HepG2 (cell line): ENCODE results near the gene USP32. TPM values are rescaled to one million over a fixed set of nuclear protein-coding genes. Genes with fewer than 3 reads are reported as not detected.

Experiments used
- EED ChIP-seq: sonication (generic); formaldehyde crosslinking; IDR thresholded peaks from 2 replicates; pipeline ENCODE4 v1.5.0; 2020; ENCODE audit warnings: mild to moderate bottlenecking, missing genetic modification reagents
- HNRNPK ChIP-seq: fragments of 200-400 bp; formaldehyde crosslinking; IDR thresholded peaks from 2 replicates; pipeline ENCODE4 v1.6.1; 2018; ENCODE audit warnings: low read length, low read depth, moderate library complexity, mild to moderate bottlenecking; ENCODE audit not compliant: poor library complexity, severe bottlenecking
- JARID2 ChIP-seq: sonication (generic); formaldehyde crosslinking; IDR thresholded peaks from 2 replicates; pipeline ENCODE4 v1.8.1; 2023; ENCODE audit warnings: missing genetic modification reagents, inconsistent platforms; ENCODE audit not compliant: insufficient replicate concordance
- JDP2 ChIP-seq: sonication (generic); formaldehyde crosslinking; IDR thresholded peaks from 2 replicates; pipeline ENCODE4 v1.8.1; 2022; ENCODE audit warnings: missing genetic modification reagents, borderline replicate concordance
- KLF11 ChIP-seq: IDR thresholded peaks from 2 replicates; pipeline ENCODE4 v1.6.1; 2016; ENCODE audit warnings: missing compliant biosample characterization
- NR2F6 ChIP-seq, 2 experiments: IDR thresholded peaks; 2 replicates each; pipeline ENCODE4 v1.6.1; 2016; ENCODE audit warnings: antibody characterized with exemption in 1 of 2, mild to moderate bottlenecking in 1 of 2
- NRL ChIP-seq: sonication (generic); formaldehyde crosslinking; IDR thresholded peaks from 2 replicates; pipeline ENCODE4 v1.5.0; 2020; ENCODE audit warnings: missing genetic modification reagents, mild to moderate bottlenecking, moderate library complexity, borderline replicate concordance
- RBAK ChIP-seq: sonication (generic); formaldehyde crosslinking; IDR thresholded peaks from 2 replicates; pipeline ENCODE4 v1.5.1; 2020; ENCODE audit warnings: mild to moderate bottlenecking, missing genetic modification reagents
- RXRA ChIP-seq: sonication (generic); formaldehyde crosslinking; IDR thresholded peaks from 2 replicates; pipeline ENCODE4 v1.5.1; 2020; ENCODE audit warnings: missing genetic modification reagents
- SATB2 ChIP-seq: sonication (generic); formaldehyde crosslinking; IDR thresholded peaks from 2 replicates; pipeline ENCODE4 v1.5.0; 2020; ENCODE audit warnings: missing genetic modification reagents
- TBL1XR1 ChIP-seq: fragments of 150-350 bp; IDR thresholded peaks from 2 replicates; pipeline ENCODE4 v1.6.1; 2014; ENCODE audit warnings: borderline replicate concordance, low read length; ENCODE audit not compliant: partially characterized antibody
- TRIM24 ChIP-seq: sonication (generic); formaldehyde crosslinking; IDR thresholded peaks from 2 replicates; pipeline ENCODE4 v1.8.0; 2022; ENCODE audit warnings: mild to moderate bottlenecking, missing genetic modification reagents
- ZNF253 ChIP-seq: sonication (generic); formaldehyde crosslinking; IDR thresholded peaks from 2 replicates; pipeline ENCODE4 v1.8.0; 2022; ENCODE audit warnings: mild to moderate bottlenecking, missing genetic modification reagents, borderline replicate concordance
- ZNF282 ChIP-seq: fragments of 450-650 bp; IDR thresholded peaks from 2 replicates; pipeline ENCODE4 v1.6.1; 2018; ENCODE audit not compliant: partially characterized antibody
- ZNF292 ChIP-seq: sonication (generic); formaldehyde crosslinking; IDR thresholded peaks from 2 replicates; pipeline ENCODE4 v1.8.1; 2022; ENCODE audit warnings: mild to moderate bottlenecking, low read depth, missing genetic modification reagents, borderline replicate concordance
- ZNF558 ChIP-seq: sonication (generic); formaldehyde crosslinking; IDR thresholded peaks from 2 replicates; pipeline ENCODE4 v1.9.0; 2022; ENCODE audit warnings: mild to moderate bottlenecking, missing genetic modification reagents, borderline replicate concordance
- ZNF562 ChIP-seq: sonication (generic); formaldehyde crosslinking; IDR thresholded peaks from 2 replicates; pipeline ENCODE4 v1.8.0; 2022; ENCODE audit warnings: missing genetic modification reagents, borderline replicate concordance
- ZNF75D ChIP-seq: sonication (generic); formaldehyde crosslinking; IDR thresholded peaks from 2 replicates; pipeline ENCODE4 v1.8.1; 2023; ENCODE audit warnings: missing genetic modification reagents, mild to moderate bottlenecking, borderline replicate concordance
- ZNF782 ChIP-seq: sonication (generic); formaldehyde crosslinking; IDR thresholded peaks from 2 replicates; pipeline ENCODE4 v1.4.0; 2020; ENCODE audit warnings: missing genetic modification reagents, mild to moderate bottlenecking, borderline replicate concordance
- ZNF850 ChIP-seq: sonication (generic); formaldehyde crosslinking; conservative IDR thresholded peaks from 2 replicates; pipeline ENCODE4 v1.9.0; 2021; ENCODE audit warnings: mild to moderate bottlenecking, missing genetic modification reagents
- polyA plus RNA-seq, 8 experiments: library from polyadenylated mRNA; depleted of rRNA in 3 of 8; stranded (reverse) in 7 of 8; unstranded in 1 of 8; fragments of >200 nt; fragmentation: Illumina TruSeq in 4 of 8; extraction: Trizol in 4 of 8; gene quantifications; 2 replicates each; pipeline versions ENCODE4 v1.2.1 to v1.2.3, GENCODE V29; 2011 to 2016; ENCODE audit warnings: low read depth in 4 of 8, missing spikeins in 1 of 8, mixed read lengths in 1 of 8; ENCODE audit not compliant: insufficient read depth in 1 of 8
- total RNA-seq, 5 experiments: library from RNA; depleted of rRNA; stranded (reverse); fragments of >200 nt; fragmentation: Illumina TruSeq; extraction: Trizol; gene quantifications; 2 replicates each; pipeline ENCODE4 v1.2.3, GENCODE V29; 2016; ENCODE audit warnings: low read depth in 1 of 5
- TF ChIP-seq, protein P1 (sequence below): sonication (generic); formaldehyde crosslinking; IDR thresholded peaks from 2 replicates; pipeline ENCODE4 v1.8.0; 2022; ENCODE audit warnings: low read depth, missing genetic modification reagents
- TF ChIP-seq, protein P2 (sequence below): sonication (generic); formaldehyde crosslinking; IDR thresholded peaks from 2 replicates; pipeline ENCODE4 v1.4.0; 2020; ENCODE audit warnings: missing genetic modification reagents
- TF ChIP-seq, protein P3 (sequence below): sonication (generic); formaldehyde crosslinking; IDR thresholded peaks from 2 replicates; pipeline ENCODE4 v1.4.0; 2020; ENCODE audit warnings: missing genetic modification reagents

USP32 gene
- total and polyA plus RNA-seq, 2 of the 13 experiments (the other 11 are each of a cell fraction or from before 2014, with no cell fraction given), result 24.9 to 39.9 TPM

DNA sequence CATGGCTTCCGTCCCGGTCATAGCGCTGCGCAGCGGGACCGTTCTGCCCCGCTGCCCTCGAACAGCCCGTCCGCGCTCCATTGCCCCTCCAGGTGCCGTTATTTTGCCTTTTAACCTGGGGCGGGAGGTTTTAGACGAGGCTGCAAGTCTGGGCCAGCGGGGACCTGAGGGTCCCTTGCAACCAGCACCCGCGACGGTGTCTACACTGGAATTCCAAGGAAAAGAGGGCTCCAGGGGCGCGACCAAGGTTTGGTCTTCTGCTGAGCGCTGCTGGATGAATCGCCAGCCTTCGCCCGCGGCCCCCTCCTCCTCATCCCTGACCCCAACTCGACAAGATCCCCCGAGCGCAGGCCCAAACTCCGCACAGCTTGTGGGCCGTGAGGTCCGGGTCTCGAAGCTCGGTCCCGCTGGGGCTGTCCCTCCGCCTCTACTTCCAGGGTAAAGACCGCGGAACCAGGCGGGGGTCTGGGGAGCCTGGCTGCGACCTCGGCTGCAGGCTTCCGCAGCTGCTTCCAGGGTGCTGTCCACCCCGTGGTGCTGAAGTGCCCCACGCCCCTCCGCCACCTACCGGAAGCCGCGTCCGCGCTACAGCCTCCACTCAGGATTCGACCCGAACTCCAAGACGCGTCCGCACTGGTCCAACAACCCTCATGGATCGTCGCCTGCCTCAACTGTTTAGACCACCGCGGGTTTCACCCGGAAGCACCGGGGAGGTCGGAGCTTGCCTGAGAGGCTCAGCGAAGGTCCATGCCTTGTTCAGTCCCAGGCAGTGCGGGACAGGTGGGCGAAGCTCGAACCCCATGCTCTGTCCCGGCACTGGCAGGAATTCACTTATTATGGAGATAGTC is 252.3 kb downstream of the USP32 start (continued):
- TF ChIP-seq ZNF292 (CRISPR knock-in tag) (peak; percentile 92), ZNF253 (CRISPR knock-in tag) (peak; percentile 95; the same call in 1 of the 2 replicates), NR2F6 (IDR thresholded peaks at IDR 0.05) (peak; percentile 24; the same call in 1 of the 2 replicates), NR2F6 (CRISPR knock-in tag; IDR thresholded peaks at IDR 0.05) (peak; percentile 82), JARID2 (peak; percentile 98), TRIM24 (CRISPR knock-in tag) (no peak), RBAK (CRISPR knock-in tag) (peak; percentile 66; the same call in 1 of the 2 replicates), ZNF282 (no peak), ZNF562 (no peak), KLF11 (CRISPR knock-in tag) (peak; percentile 100), JDP2 (peak; percentile 59; the same call in 1 of the 2 replicates), TBL1XR1 (no peak), NRL (CRISPR knock-in tag) (peak; percentile 95), HNRNPK (no peak), ZNF782 (CRISPR knock-in tag) (peak; percentile 83; the same call in 1 of the 2 replicates), ZNF558 (CRISPR knock-in tag) (peak; percentile 98), ZNF75D (CRISPR knock-in tag) (peak; percentile 98; the same call in 1 of the 2 replicates), RXRA (CRISPR knock-in tag) (peak; percentile 83), SATB2 (CRISPR knock-in tag) (peak; percentile 96), ZNF850 (CRISPR knock-in tag) (no peak), EED (CRISPR knock-in tag) (no peak; the same call in 1 of the 2 replicates)
- TF ChIP-seq, protein P1, sequence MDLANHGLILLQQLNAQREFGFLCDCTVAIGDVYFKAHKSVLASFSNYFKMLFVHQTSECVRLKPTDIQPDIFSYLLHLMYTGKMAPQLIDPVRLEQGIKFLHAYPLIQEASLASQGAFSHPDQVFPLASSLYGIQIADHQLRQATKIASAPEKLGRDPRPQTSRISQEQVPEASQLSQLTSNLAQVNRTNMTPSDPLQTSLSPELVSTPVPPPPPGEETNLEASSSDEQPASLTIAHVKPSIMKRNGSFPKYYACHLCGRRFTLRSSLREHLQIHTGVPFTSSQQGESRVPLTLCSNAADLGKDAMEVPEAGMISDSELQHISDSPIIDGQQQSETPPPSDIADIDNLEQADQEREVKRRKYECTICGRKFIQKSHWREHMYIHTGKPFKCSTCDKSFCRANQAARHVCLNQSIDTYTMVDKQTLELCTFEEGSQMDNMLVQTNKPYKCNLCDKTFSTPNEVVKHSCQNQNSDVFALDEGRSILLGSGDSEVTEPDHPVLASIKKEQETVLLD, result peak; percentile 46; the same call in 1 of the 2 replicates
- TF ChIP-seq, protein P2, sequence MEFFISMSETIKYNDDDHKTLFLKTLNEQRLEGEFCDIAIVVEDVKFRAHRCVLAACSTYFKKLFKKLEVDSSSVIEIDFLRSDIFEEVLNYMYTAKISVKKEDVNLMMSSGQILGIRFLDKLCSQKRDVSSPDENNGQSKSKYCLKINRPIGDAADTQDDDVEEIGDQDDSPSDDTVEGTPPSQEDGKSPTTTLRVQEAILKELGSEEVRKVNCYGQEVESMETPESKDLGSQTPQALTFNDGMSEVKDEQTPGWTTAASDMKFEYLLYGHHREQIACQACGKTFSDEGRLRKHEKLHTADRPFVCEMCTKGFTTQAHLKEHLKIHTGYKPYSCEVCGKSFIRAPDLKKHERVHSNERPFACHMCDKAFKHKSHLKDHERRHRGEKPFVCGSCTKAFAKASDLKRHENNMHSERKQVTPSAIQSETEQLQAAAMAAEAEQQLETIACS (CRISPR knock-in tag), result no peak
- TF ChIP-seq, protein P3, sequence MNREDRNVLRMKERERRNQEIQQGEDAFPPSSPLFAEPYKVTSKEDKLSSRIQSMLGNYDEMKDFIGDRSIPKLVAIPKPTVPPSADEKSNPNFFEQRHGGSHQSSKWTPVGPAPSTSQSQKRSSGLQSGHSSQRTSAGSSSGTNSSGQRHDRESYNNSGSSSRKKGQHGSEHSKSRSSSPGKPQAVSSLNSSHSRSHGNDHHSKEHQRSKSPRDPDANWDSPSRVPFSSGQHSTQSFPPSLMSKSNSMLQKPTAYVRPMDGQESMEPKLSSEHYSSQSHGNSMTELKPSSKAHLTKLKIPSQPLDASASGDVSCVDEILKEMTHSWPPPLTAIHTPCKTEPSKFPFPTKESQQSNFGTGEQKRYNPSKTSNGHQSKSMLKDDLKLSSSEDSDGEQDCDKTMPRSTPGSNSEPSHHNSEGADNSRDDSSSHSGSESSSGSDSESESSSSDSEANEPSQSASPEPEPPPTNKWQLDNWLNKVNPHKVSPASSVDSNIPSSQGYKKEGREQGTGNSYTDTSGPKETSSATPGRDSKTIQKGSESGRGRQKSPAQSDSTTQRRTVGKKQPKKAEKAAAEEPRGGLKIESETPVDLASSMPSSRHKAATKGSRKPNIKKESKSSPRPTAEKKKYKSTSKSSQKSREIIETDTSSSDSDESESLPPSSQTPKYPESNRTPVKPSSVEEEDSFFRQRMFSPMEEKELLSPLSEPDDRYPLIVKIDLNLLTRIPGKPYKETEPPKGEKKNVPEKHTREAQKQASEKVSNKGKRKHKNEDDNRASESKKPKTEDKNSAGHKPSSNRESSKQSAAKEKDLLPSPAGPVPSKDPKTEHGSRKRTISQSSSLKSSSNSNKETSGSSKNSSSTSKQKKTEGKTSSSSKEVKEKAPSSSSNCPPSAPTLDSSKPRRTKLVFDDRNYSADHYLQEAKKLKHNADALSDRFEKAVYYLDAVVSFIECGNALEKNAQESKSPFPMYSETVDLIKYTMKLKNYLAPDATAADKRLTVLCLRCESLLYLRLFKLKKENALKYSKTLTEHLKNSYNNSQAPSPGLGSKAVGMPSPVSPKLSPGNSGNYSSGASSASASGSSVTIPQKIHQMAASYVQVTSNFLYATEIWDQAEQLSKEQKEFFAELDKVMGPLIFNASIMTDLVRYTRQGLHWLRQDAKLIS, result no peak
